Loucy (cell line): Measurements from ENCODE around the gene JOSD1.

ENCODE experiments used
- H2AFZ ChIP-seq: fragments of 200-600 bp; sonication (generic); 2 replicates; pipeline ENCODE4 v1.6.0; 2016; ENCODE audit warnings: antibody characterized with exemption, mild to moderate bottlenecking, low read length, moderate library complexity
- H3F3A ChIP-seq: fragments of 200-600 bp; 2 replicates; pipeline ENCODE4 v1.6.0; 2016; ENCODE audit warnings: antibody characterized with exemption, low read depth, mild to moderate bottlenecking
- H3K27me3 ChIP-seq: fragments of 200-600 bp; sonication (generic); 2 replicates; pipeline ENCODE4 v1.6.1; 2014; ENCODE audit warnings: low read length, mild to moderate bottlenecking; ENCODE audit not compliant: insufficient read depth, poor library complexity, severe bottlenecking
- H3K36me3 ChIP-seq: fragments of 200-600 bp; sonication (generic); 2 replicates; pipeline ENCODE4 v1.6.1; 2016; ENCODE audit warnings: low read length; ENCODE audit not compliant: insufficient read depth
- H3K4me1 ChIP-seq: fragments of 200-600 bp; sonication (generic); 2 replicates; pipeline ENCODE4 v1.5.1; 2014; ENCODE audit warnings: low read length, mild to moderate bottlenecking; ENCODE audit not compliant: insufficient read depth, poor library complexity, severe bottlenecking
- H3K4me2 ChIP-seq: fragments of 200-600 bp; sonication (generic); 2 replicates; pipeline ENCODE4 v1.6.0; 2014; ENCODE audit warnings: antibody characterized with exemption, low read length, low read depth, mild to moderate bottlenecking; ENCODE audit not compliant: poor library complexity, severe bottlenecking
- H3K4me3 ChIP-seq: fragments of 200-600 bp; sonication (generic); 2 replicates; pipeline ENCODE4 v1.5.1; 2014; ENCODE audit warnings: low read length, mild to moderate bottlenecking, mixed read lengths; ENCODE audit not compliant: poor library complexity, severe bottlenecking
- H3K79me2 ChIP-seq: fragments of 200-600 bp; sonication (generic); 2 replicates; pipeline ENCODE4 v1.6.1; 2014; ENCODE audit warnings: low read length; ENCODE audit not compliant: insufficient read depth
- H3K9ac ChIP-seq: fragments of 200-600 bp; sonication (generic); 2 replicates; pipeline ENCODE4 v1.6.0; 2014; ENCODE audit warnings: mild to moderate bottlenecking, low read depth, low read length, moderate library complexity; ENCODE audit not compliant: poor library complexity, severe bottlenecking
- H3K9me2 ChIP-seq: fragments of 200-600 bp; sonication (generic); replicated peaks from 2 replicates; pipeline ENCODE4 v1.6.1; 2016; ENCODE audit warnings: low read depth, low read length, mixed read lengths
- H3K9me3 ChIP-seq: fragments of 200-600 bp; sonication (generic); 2 replicates; pipeline ENCODE4 v1.6.1; 2014; ENCODE audit warnings: mild to moderate bottlenecking, antibody characterized with exemption, low read length, low read depth; ENCODE audit not compliant: insufficient read depth
- H4K20me1 ChIP-seq: fragments of 200-600 bp; sonication (generic); 2 replicates; pipeline ENCODE4 v1.6.0; 2014; ENCODE audit warnings: antibody characterized with exemption, low read length, mild to moderate bottlenecking; ENCODE audit not compliant: insufficient read depth, poor library complexity, severe bottlenecking
- CTCF ChIP-seq: fragments of 200-600 bp; sonication (generic); conservative IDR thresholded peaks from 2 replicates; pipeline ENCODE4 v1.5.1; 2014; ENCODE audit warnings: mild to moderate bottlenecking, antibody characterized with exemption, low read length
- EZH2phosphoT487 ChIP-seq: fragments of 200-600 bp; IDR thresholded peaks from 2 replicates; pipeline ENCODE4 v1.6.1; 2018; ENCODE audit warnings: antibody characterized with exemption, mild to moderate bottlenecking, moderate library complexity, borderline replicate concordance

JOSD1 gene

GRCh38 chr22:38704654-38705234 lies 4.0 kb upstream of the JOSD1 start:
- Histone ChIP-seq H3K4me3 (peak overlapping the region; percentile 74), H3K36me3 (no peaks in the 10 kb centered on the region), H3K4me2 (peak overlapping the region; percentile 89), H3K4me1 (peaks cover 47% of the 10 kb centered on the region), H4K20me1 (peaks cover 42% of the 10 kb centered on the region), H3F3A (0 out of 2 replicates have a peak, but pooled peaks cover 3% of the 10 kb centered on the region), H3K27me3 (no peaks in the 10 kb centered on the region), H3K9me3 (no peaks in the 10 kb centered on the region), H2AFZ (peak overlapping the region; percentile 65), H3K9ac (peak overlapping the region; percentile 71), H3K79me2 (peaks cover 47% of the 10 kb centered on the region), H3K9me2 (no peaks in the 10 kb centered on the region)
- no peak for TF ChIP-seq CTCF
- no peak for TF ChIP-seq EZH2phosphoT487

- peaks cover 55% of the 10 kb centered on the region for H3K4me1 ChIP-seq
- H2AFZ ChIP-seq = peak overlapping the region; percentile 92
- H3F3A ChIP-seq = 0 out of 2 replicates have a peak, but pooled peaks cover 3% of the 10 kb centered on the region
Measured at GRCh38 chr22:38700270-38700788, 414 bp downstream of the JOSD1 start.

GRCh38 chr22:38699784-38700183 lies 959 bp downstream of the JOSD1 start:
- H3K4me1 ChIP-seq = peaks cover 57% of the 10 kb centered on the region
- peak overlapping the region; percentile 92; the same call in 1 of the 2 replicates for H2AFZ ChIP-seq
- TF ChIP-seq CTCF (no peak), EZH2phosphoT487 (no peak)

More at GRCh38 chr22:38700270-38700788, 414 bp downstream of the JOSD1 start:
- TF ChIP-seq EZH2phosphoT487 (no peak), CTCF (no peak)
- H4K20me1 ChIP-seq = peaks cover 18% of the 10 kb centered on the region
- no peaks in the 10 kb centered on the region for H3K27me3 ChIP-seq
- peak overlapping the region; percentile 99 for H3K4me2 ChIP-seq
- H3K9me2 ChIP-seq = no peaks in the 10 kb centered on the region
- H3K36me3 ChIP-seq = no peaks in the 10 kb centered on the region
- peaks cover 53% of the 10 kb centered on the region for H3K79me2 ChIP-seq
- H3K4me3 ChIP-seq = peak overlapping the region; percentile 94
- H3K9ac ChIP-seq = peak overlapping the region; percentile 97
- H3K9me3 ChIP-seq = no peaks in the 10 kb centered on the region

More at GRCh38 chr22:38699784-38700183, 959 bp downstream of the JOSD1 start:
- no peaks in the 10 kb centered on the region for H3K9me3 ChIP-seq
- no peaks in the 10 kb centered on the region for H3K9me2 ChIP-seq
- H3K36me3 ChIP-seq = no peaks in the 10 kb centered on the region
- peak overlapping the region; percentile 97 for H3K9ac ChIP-seq
- H3F3A ChIP-seq = 0 out of 2 replicates have a peak, but pooled peaks cover 3% of the 10 kb centered on the region
- H3K27me3 ChIP-seq = no peaks in the 10 kb centered on the region
- peaks cover 58% of the 10 kb centered on the region for H3K79me2 ChIP-seq
- H4K20me1 ChIP-seq = peaks cover 19% of the 10 kb centered on the region
- H3K4me2 ChIP-seq = peak overlapping the region; percentile 99
- H3K4me3 ChIP-seq = peak overlapping the region; percentile 94
